Mesenchymal stem cell (in vitro differentiated cells and primary cell): Measurements from ENCODE around the gene TSPAN31.

Source experiments
- DNase-seq: peaks from one replicate; pipeline ENCODE4 v3.0.0-alpha.2; 2013
- H2AFZ ChIP-seq: one replicate; pipeline ENCODE4 v1.6.1; 2013; ENCODE audit warnings: low read depth, mild to moderate bottlenecking, control low read depth, inconsistent platforms, low read length, moderate library complexity
- H2AK5ac ChIP-seq: 2 replicates; pipeline ENCODE4 v1.6.1; 2013; ENCODE audit warnings: low read length, moderate library complexity, mild to moderate bottlenecking, inconsistent platforms; ENCODE audit not compliant: severe bottlenecking
- H2BK120ac ChIP-seq: one replicate; pipeline ENCODE4 v1.6.1; 2013; ENCODE audit warnings: low read depth, mild to moderate bottlenecking, inconsistent platforms, low read length, moderate library complexity
- H2BK12ac ChIP-seq, 2 experiments: one replicate each; pipeline ENCODE4 v1.6.1; 2013; ENCODE audit warnings: inconsistent platforms in 2 of 2, low read length in 2 of 2, mild to moderate bottlenecking in 2 of 2, moderate library complexity in 2 of 2, control low read depth in 1 of 2
- H2BK15ac ChIP-seq: one replicate; pipeline ENCODE4 v1.6.1; 2013; ENCODE audit warnings: mild to moderate bottlenecking, low read depth, inconsistent platforms; ENCODE audit not compliant: poor library complexity, severe bottlenecking
- H2BK5ac ChIP-seq: 2 replicates; pipeline ENCODE4 v1.6.1; 2013; ENCODE audit warnings: low read depth, mild to moderate bottlenecking, low read length, control low read depth, inconsistent platforms; ENCODE audit not compliant: poor library complexity, severe bottlenecking
- H3K14ac ChIP-seq, 2 experiments: one replicate each; pipeline ENCODE4 v1.6.1; 2013; ENCODE audit warnings: inconsistent platforms in 2 of 2, low read length in 2 of 2, control low read depth in 1 of 2, mild to moderate bottlenecking in 1 of 2, moderate library complexity in 1 of 2
- H3K18ac ChIP-seq, 2 experiments: one replicate each; pipeline ENCODE4 v1.6.1; 2013; ENCODE audit warnings: inconsistent platforms in 2 of 2, low read length in 2 of 2, control low read depth in 1 of 2, low read depth in 1 of 2, mild to moderate bottlenecking in 1 of 2
- H3K23ac ChIP-seq, 2 experiments: one replicate each; pipeline ENCODE4 v1.6.1; 2013; ENCODE audit warnings: inconsistent platforms in 2 of 2, low read length in 2 of 2, mild to moderate bottlenecking in 2 of 2, moderate library complexity in 2 of 2, control low read depth in 1 of 2
- H3K27ac ChIP-seq: 2 replicates; pipeline ENCODE4 v1.5.1; 2013; ENCODE audit warnings: mild to moderate bottlenecking, moderate library complexity, low read length, control low read depth, inconsistent platforms; ENCODE audit not compliant: poor library complexity, severe bottlenecking
- H3K27me3 ChIP-seq, 2 experiments: 2 replicates each; pipeline versions ENCODE4 v1.6.1 to v1.7.0; 2013; ENCODE audit warnings: low read length in 2 of 2, mild to moderate bottlenecking in 2 of 2, moderate library complexity in 2 of 2, control low read depth in 1 of 2, inconsistent platforms in 1 of 2; ENCODE audit not compliant: control insufficient read depth in 1 of 2, insufficient read depth in 1 of 2
- H3K36me3 ChIP-seq, 2 experiments: 2 replicates each; pipeline versions ENCODE4 v1.6.1 to v1.7.0; 2013; ENCODE audit warnings: low read length in 2 of 2, control low read depth in 1 of 2, inconsistent platforms in 1 of 2, low read depth in 1 of 2, mild to moderate bottlenecking in 1 of 2; ENCODE audit not compliant: insufficient read depth in 2 of 2, control insufficient read depth in 1 of 2
- H3K4ac ChIP-seq, 2 experiments: one replicate each; pipeline ENCODE4 v1.6.1; 2013; ENCODE audit warnings: inconsistent platforms in 2 of 2, low read length in 2 of 2, mild to moderate bottlenecking in 2 of 2, moderate library complexity in 2 of 2, control low read depth in 1 of 2, low read depth in 1 of 2
- H3K4me1 ChIP-seq: 2 replicates; pipeline ENCODE4 v1.6.1; 2013; ENCODE audit warnings: low read depth, low read length, control low read depth; ENCODE audit not compliant: control insufficient read depth, insufficient read depth
- H3K4me2 ChIP-seq: 2 replicates; pipeline ENCODE4 v1.6.1; 2013; ENCODE audit warnings: low read length, mild to moderate bottlenecking, inconsistent platforms; ENCODE audit not compliant: poor library complexity, severe bottlenecking
- H3K4me3 ChIP-seq, 2 experiments: 2 replicates each; pipeline versions ENCODE4 v1.5.1 to v1.7.0; 2013; ENCODE audit warnings: low read length in 2 of 2, mild to moderate bottlenecking in 2 of 2, control low read depth in 1 of 2, low read depth in 1 of 2; ENCODE audit not compliant: insufficient read depth in 1 of 2
- H3K79me1 ChIP-seq: replicated peaks from 2 replicates; pipeline ENCODE4 v1.6.1; 2013; ENCODE audit warnings: mild to moderate bottlenecking, control low read depth, low read length, inconsistent platforms; ENCODE audit not compliant: poor library complexity, severe bottlenecking
- H3K9ac ChIP-seq: 2 replicates; pipeline ENCODE4 v1.7.0; 2013; ENCODE audit warnings: mild to moderate bottlenecking, low read length, moderate library complexity
- H3K9me3 ChIP-seq: 2 replicates; pipeline ENCODE4 v1.7.0; 2013; ENCODE audit warnings: mild to moderate bottlenecking, low read length; ENCODE audit not compliant: control insufficient read depth
- H4K8ac ChIP-seq: one replicate; pipeline ENCODE4 v1.6.1; 2013; ENCODE audit warnings: inconsistent platforms, mild to moderate bottlenecking, low read length, moderate library complexity
- H4K91ac ChIP-seq: one replicate; pipeline ENCODE4 v1.6.1; 2013; ENCODE audit warnings: mild to moderate bottlenecking, low read length, inconsistent platforms
- WGBS: methylation state at CpG from one replicate; pipeline ENCODE4 v1.1.7; 2013; ENCODE audit warnings: mixed read lengths; 5-methylcytosine and 5-hydroxymethylcytosine counted together

The TSPAN31 gene

GRCh38 chr12:57717131-57717530 is 27.7 kb upstream of the TSPAN31 start:
- H3K14ac ChIP-seq = no peak overlapping the region
- 96% methylated on average over 5 of the region's 5 CpGs for WGBS
- no peak for DNase-seq
- H4K8ac ChIP-seq = no peak overlapping the region
- H4K91ac ChIP-seq = no peak overlapping the region
- no peak overlapping the region for H2BK120ac ChIP-seq
- no peak overlapping the region for H3K4me2 ChIP-seq
- H3K23ac ChIP-seq = no peak overlapping the region
- H2BK15ac ChIP-seq = no peak overlapping the region
- H3K4me1 ChIP-seq = no peaks in the 10 kb centered on the region
- H3K9ac ChIP-seq = no peak overlapping the region
- H2BK12ac ChIP-seq = no peak overlapping the region
- no peak overlapping the region for H2BK5ac ChIP-seq
- no peak overlapping the region for H2AFZ ChIP-seq
- no peak overlapping the region for H3K4me3 ChIP-seq
- peaks cover 2% of the 10 kb centered on the region for H3K9me3 ChIP-seq
- H3K4ac ChIP-seq = no peak overlapping the region
- H3K27ac ChIP-seq = no peak overlapping the region
- no peak overlapping the region for H2AK5ac ChIP-seq
- H3K27me3 ChIP-seq = no peaks in the 10 kb centered on the region
- H3K18ac ChIP-seq = no peak overlapping the region
- peaks cover 67 to 74% of the 10 kb centered on the region in 2 experiments for H3K36me3 ChIP-seq
- peaks cover 6% of the 10 kb centered on the region for H3K79me1 ChIP-seq

- Histone ChIP-seq H2BK12ac (no peak overlapping the region), H3K9ac (no peak overlapping the region), H4K91ac (no peak overlapping the region), H3K23ac (no peak overlapping the region), H3K4me2 (no peak overlapping the region), H3K18ac (no peak overlapping the region), H3K27ac (no peak overlapping the region), H2AK5ac (no peak overlapping the region), H3K36me3 (peaks cover 67 to 70% of the 10 kb centered on the region in 2 experiments), H3K9me3 (no peaks in the 10 kb centered on the region), H2BK5ac (no peak overlapping the region), H3K27me3 (no peaks in the 10 kb centered on the region), H3K4ac (no peak overlapping the region), H2AFZ (no peak overlapping the region), H3K79me1 (peaks cover 4% of the 10 kb centered on the region), H4K8ac (no peak overlapping the region), H2BK120ac (no peak overlapping the region), H3K4me1 (no peaks in the 10 kb centered on the region), H2BK15ac (no peak overlapping the region), H3K4me3 (no peak overlapping the region), H3K14ac (no peak overlapping the region)
- no peak for DNase-seq
- 92% methylated on average over 21 of the region's 22 CpGs for WGBS
Observed at GRCh38 chr12:57717846-57718640, 26.8 kb upstream of the TSPAN31 start.

- DNase-seq = no peak
- Histone ChIP-seq H2BK120ac (no peak overlapping the region), H3K27ac (no peak overlapping the region)
Observed at GRCh38 chr12:57718641-57719528, 26.0 kb upstream of the TSPAN31 start.

More at GRCh38 chr12:57718641-57719528, 26.0 kb upstream of the TSPAN31 start:
- Histone ChIP-seq H4K91ac (no peak overlapping the region), H3K36me3 (peaks cover 64 to 70% of the 10 kb centered on the region in 2 experiments), H2AFZ (no peak overlapping the region), H3K4ac (no peak overlapping the region), H2BK15ac (no peak overlapping the region), H3K27me3 (peaks cover 0 to 2% of the 10 kb centered on the region in 2 experiments), H3K79me1 (no peaks in the 10 kb centered on the region), H3K4me2 (no peak overlapping the region), H3K4me1 (peaks cover 3% of the 10 kb centered on the region), H2BK5ac (no peak overlapping the region), H3K9ac (no peak overlapping the region), H3K9me3 (no peaks in the 10 kb centered on the region), H2BK12ac (no peak overlapping the region), H3K4me3 (no peak overlapping the region), H3K18ac (no peak overlapping the region), H3K23ac (no peak overlapping the region), H3K14ac (no peak overlapping the region), H4K8ac (no peak overlapping the region), H2AK5ac (no peak overlapping the region)
- over 99% methylated on average over 14 of the region's 15 CpGs for WGBS
